Memory B cell (primary cell): ENCODE data around the gene CCDC134.
A peak's percentile ranks its signal among the peaks of the same experiment; 100 is the strongest.

ENCODE experiments used
- ATAC-seq: fragments of 150-1000 bp; cut with Tn5 transposase; 2 replicates; pipeline ENCODE4 v1.10.0; 2021; ENCODE audit warnings: low read depth, mild to moderate bottlenecking, moderate library complexity
- DNase-seq, 2 donors: peaks; one replicate each; pipeline ENCODE4 v3.0.0; 2022; ENCODE audit warnings: low spot score in 2 of 2
- H3K27ac Mint-ChIP-seq: one replicate; pipeline ENCODE4 v1.8.0; 2022; ENCODE audit warnings: mild to moderate bottlenecking, moderate library complexity, mixed read lengths
- H3K27me3 Mint-ChIP-seq: one replicate; pipeline ENCODE4 v1.8.0; 2022; ENCODE audit warnings: mixed read lengths
- H3K36me3 Mint-ChIP-seq: one replicate; pipeline ENCODE4 v1.8.0; 2022; ENCODE audit warnings: mild to moderate bottlenecking, mixed read lengths
- H3K4me1 Mint-ChIP-seq: one replicate; pipeline ENCODE4 v1.8.0; 2022; ENCODE audit warnings: mixed read lengths
- H3K4me3 Mint-ChIP-seq: one replicate; pipeline ENCODE4 v1.8.0; 2022; ENCODE audit warnings: mild to moderate bottlenecking, moderate library complexity, mixed read lengths
- H3K9me3 Mint-ChIP-seq: one replicate; pipeline ENCODE4 v1.8.0; 2022; ENCODE audit warnings: mixed read lengths

Gene CCDC134

GRCh38 chr22:41800348-41801146, at the start of gene CCDC134:
CCDC134 (plus strand) TSS chr22:41800679; CDS start chr22:41808891, 8,212 bp downstream.
- DNase-seq (peak; percentile 86 to 87), ATAC-seq (peak; percentile 98)
- H3K4me3 Mint-ChIP-seq = peak within 1 kb of the TSS; percentile 99
- H3K4me1 Mint-ChIP-seq = peaks cover 24% of the 10 kb centered on the region
- H3K27me3 Mint-ChIP-seq = no peaks in the 10 kb centered on the region
- peak within 1 kb of the TSS; percentile 96 for H3K27ac Mint-ChIP-seq
- H3K9me3 Mint-ChIP-seq = no peaks in the 10 kb centered on the region
- H3K36me3 Mint-ChIP-seq = peaks cover 3% of the 10 kb centered on the region

GRCh38 chr22:41752011-41752970, 48.2 kb upstream of the CCDC134 start:
- H3K36me3 Mint-ChIP-seq = no peaks in the 10 kb centered on the region
- H3K27me3 Mint-ChIP-seq = no peaks in the 10 kb centered on the region
- ATAC-seq = no peak
- H3K27ac Mint-ChIP-seq = no peak overlapping the region
- H3K9me3 Mint-ChIP-seq = peaks cover 2% of the 10 kb centered on the region
- H3K4me3 Mint-ChIP-seq = no peak overlapping the region
- peaks cover 19% of the 10 kb centered on the region for H3K4me1 Mint-ChIP-seq
- DNase-seq = no peak

GRCh38 chr22:41753984-41754383, 46.5 kb upstream of the CCDC134 start:
- DNase-seq (no peak), ATAC-seq (no peak)
- no peaks in the 10 kb centered on the region for H3K27me3 Mint-ChIP-seq
- peaks cover 14% of the 10 kb centered on the region for H3K4me1 Mint-ChIP-seq
- no peaks in the 10 kb centered on the region for H3K36me3 Mint-ChIP-seq
- no peak overlapping the region for H3K4me3 Mint-ChIP-seq
- peak overlapping the region; percentile 25 for H3K27ac Mint-ChIP-seq
- peaks cover 2% of the 10 kb centered on the region for H3K9me3 Mint-ChIP-seq

- Mint-ChIP-seq H3K4me1 (peaks cover 7% of the 10 kb centered on the region), H3K9me3 (peaks cover 2% of the 10 kb centered on the region), H3K27me3 (no peaks in the 10 kb centered on the region), H3K27ac (no peak overlapping the region), H3K36me3 (no peaks in the 10 kb centered on the region), H3K4me3 (no peak overlapping the region)
- ATAC-seq (no peak), DNase-seq (no peak)
Observed at GRCh38 chr22:41757502-41757901, 43.0 kb upstream of the CCDC134 start.

GRCh38 chr22:41758231-41758630, 42.2 kb upstream of the CCDC134 start:
- no peaks in the 10 kb centered on the region for H3K36me3 Mint-ChIP-seq
- no peaks in the 10 kb centered on the region for H3K27me3 Mint-ChIP-seq
- no peak for DNase-seq
- no peak for ATAC-seq
- H3K4me3 Mint-ChIP-seq = no peak overlapping the region
- peaks cover 2% of the 10 kb centered on the region for H3K9me3 Mint-ChIP-seq
- peaks cover 7% of the 10 kb centered on the region for H3K4me1 Mint-ChIP-seq
- H3K27ac Mint-ChIP-seq = no peak overlapping the region

- Mint-ChIP-seq H3K4me3 (no peak overlapping the region), H3K36me3 (no peaks in the 10 kb centered on the region), H3K4me1 (peaks cover 5% of the 10 kb centered on the region), H3K9me3 (no peaks in the 10 kb centered on the region), H3K27ac (no peak overlapping the region), H3K27me3 (no peaks in the 10 kb centered on the region)
- DNase-seq (peak; percentile 41 to 54), ATAC-seq (peak; percentile 83)
Observed at GRCh38 chr22:41762980-41763779, 37.3 kb upstream of the CCDC134 start.

GRCh38 chr22:41766476-41766875, 34.0 kb upstream of the CCDC134 start:
- DNase-seq (no peak), ATAC-seq (no peak)
- Mint-ChIP-seq H3K4me3 (no peak overlapping the region), H3K4me1 (peaks cover 5% of the 10 kb centered on the region), H3K36me3 (no peaks in the 10 kb centered on the region), H3K27ac (no peak overlapping the region), H3K27me3 (no peaks in the 10 kb centered on the region), H3K9me3 (no peaks in the 10 kb centered on the region)

GRCh38 chr22:41768430-41768829, 32.0 kb upstream of the CCDC134 start:
- Mint-ChIP-seq H3K27ac (no peak overlapping the region), H3K4me1 (no peaks in the 10 kb centered on the region), H3K36me3 (no peaks in the 10 kb centered on the region), H3K4me3 (no peak overlapping the region), H3K27me3 (no peaks in the 10 kb centered on the region), H3K9me3 (no peaks in the 10 kb centered on the region)
- DNase-seq (no peak), ATAC-seq (no peak)

GRCh38 chr22:41770715-41771468, 29.6 kb upstream of the CCDC134 start:
- Mint-ChIP-seq H3K27ac (no peak overlapping the region), H3K36me3 (no peaks in the 10 kb centered on the region), H3K27me3 (no peaks in the 10 kb centered on the region), H3K4me1 (no peaks in the 10 kb centered on the region), H3K4me3 (no peak overlapping the region), H3K9me3 (no peaks in the 10 kb centered on the region)
- ATAC-seq (no peak), DNase-seq (no peak)

- no peak overlapping the region for H3K27ac Mint-ChIP-seq
- no peaks in the 10 kb centered on the region for H3K36me3 Mint-ChIP-seq
- peaks cover 1% of the 10 kb centered on the region for H3K27me3 Mint-ChIP-seq
- ATAC-seq (no peak), DNase-seq (no peak)
- no peaks in the 10 kb centered on the region for H3K9me3 Mint-ChIP-seq
- no peak overlapping the region for H3K4me3 Mint-ChIP-seq
- no peaks in the 10 kb centered on the region for H3K4me1 Mint-ChIP-seq
Observed at GRCh38 chr22:41772198-41772597, 28.3 kb upstream of the CCDC134 start.

GRCh38 chr22:41772645-41773044, 27.8 kb upstream of the CCDC134 start:
- peaks cover under 1% of the 10 kb centered on the region for H3K4me1 Mint-ChIP-seq
- no peaks in the 10 kb centered on the region for H3K36me3 Mint-ChIP-seq
- no peak for DNase-seq
- H3K9me3 Mint-ChIP-seq = no peaks in the 10 kb centered on the region
- no peak for ATAC-seq
- H3K27ac Mint-ChIP-seq = no peak overlapping the region
- peaks cover 1% of the 10 kb centered on the region for H3K27me3 Mint-ChIP-seq
- H3K4me3 Mint-ChIP-seq = no peak overlapping the region

- H3K27ac Mint-ChIP-seq = no peak overlapping the region
- DNase-seq = no peak
- H3K36me3 Mint-ChIP-seq = no peaks in the 10 kb centered on the region
- H3K27me3 Mint-ChIP-seq = peaks cover 1% of the 10 kb centered on the region
- no peaks in the 10 kb centered on the region for H3K9me3 Mint-ChIP-seq
- H3K4me3 Mint-ChIP-seq = no peak overlapping the region
- no peak for ATAC-seq
- peaks cover 9% of the 10 kb centered on the region for H3K4me1 Mint-ChIP-seq
Observed at GRCh38 chr22:41775338-41775737, 25.1 kb upstream of the CCDC134 start.

GRCh38 chr22:41775976-41776375, 24.5 kb upstream of the CCDC134 start:
- no peaks in the 10 kb centered on the region for H3K9me3 Mint-ChIP-seq
- peaks cover 1% of the 10 kb centered on the region for H3K27me3 Mint-ChIP-seq
- H3K4me3 Mint-ChIP-seq = no peak overlapping the region
- no peaks in the 10 kb centered on the region for H3K36me3 Mint-ChIP-seq
- ATAC-seq (no peak), DNase-seq (no peak)
- H3K27ac Mint-ChIP-seq = no peak overlapping the region
- peaks cover 13% of the 10 kb centered on the region for H3K4me1 Mint-ChIP-seq
